ENCODE results near the gene IDE.

Gene IDE

DNA sequence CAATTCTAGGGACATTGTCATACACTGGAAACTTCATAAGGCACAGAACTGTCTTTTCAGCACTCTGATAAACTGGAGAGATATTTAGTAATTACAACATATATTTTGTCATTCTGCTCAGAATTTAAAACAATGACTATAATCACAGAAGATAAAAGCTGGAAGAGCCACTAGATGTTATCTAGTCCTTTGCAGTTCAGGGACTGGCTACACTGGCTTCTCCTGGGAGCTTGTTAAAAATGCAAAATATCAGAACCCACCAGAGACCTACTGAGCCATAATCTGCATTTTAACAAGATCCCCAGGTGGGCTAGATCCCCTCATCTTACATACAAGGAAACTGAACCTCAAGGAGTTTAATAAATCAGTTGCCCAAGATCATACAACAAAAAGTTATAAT, 32.3 kb downstream of the IDE start:
- no peak overlapping the region for H3K9ac ChIP-seq (ENCODE audit: low read depth, low read length, poor library complexity, severe bottlenecking)
- H3K4me1 ChIP-seq (ENCODE audit: insufficient read depth, low read length, poor library complexity, severe bottlenecking), result peaks cover 6% of the 10 kb centered on the region
- H3K27me3 ChIP-seq (ENCODE audit: insufficient read depth, low read length, poor library complexity, severe bottlenecking), result no peaks in the 10 kb centered on the region
- peaks cover 9% of the 10 kb centered on the region for H4K20me1 ChIP-seq (ENCODE audit: insufficient read depth, low read length, poor library complexity, severe bottlenecking)
- H3K9me3 ChIP-seq (ENCODE audit: insufficient read depth, low read depth, low read length), result no peaks in the 10 kb centered on the region
- H3K36me3 ChIP-seq (ENCODE audit: insufficient read depth, low read length), result 0 out of 2 replicates have a peak, but pooled peaks cover 5% of the 10 kb centered on the region
- no peak overlapping the region for H2AFZ ChIP-seq (ENCODE audit: low read length)
- TF ChIP-seq CTCF (conservative IDR thresholded peaks at IDR 0.05; ENCODE audit: low read length) (no peak), EZH2phosphoT487 (IDR thresholded peaks at IDR 0.05; ENCODE audit: borderline replicate concordance) (no peak)
- peaks cover 2% of the 10 kb centered on the region; the same call in 1 of the 2 replicates for H3F3A ChIP-seq (ENCODE audit: low read depth)
- H3K79me2 ChIP-seq (ENCODE audit: insufficient read depth, low read length), result peaks cover 17% of the 10 kb centered on the region
- H3K9me2 ChIP-seq (replicated peaks; ENCODE audit: low read depth, low read length), result no peaks in the 10 kb centered on the region
- H3K4me2 ChIP-seq (ENCODE audit: low read depth, low read length, poor library complexity, severe bottlenecking), result no peak overlapping the region
- no peak overlapping the region for H3K4me3 ChIP-seq (ENCODE audit: low read length, poor library complexity, severe bottlenecking)

DNA sequence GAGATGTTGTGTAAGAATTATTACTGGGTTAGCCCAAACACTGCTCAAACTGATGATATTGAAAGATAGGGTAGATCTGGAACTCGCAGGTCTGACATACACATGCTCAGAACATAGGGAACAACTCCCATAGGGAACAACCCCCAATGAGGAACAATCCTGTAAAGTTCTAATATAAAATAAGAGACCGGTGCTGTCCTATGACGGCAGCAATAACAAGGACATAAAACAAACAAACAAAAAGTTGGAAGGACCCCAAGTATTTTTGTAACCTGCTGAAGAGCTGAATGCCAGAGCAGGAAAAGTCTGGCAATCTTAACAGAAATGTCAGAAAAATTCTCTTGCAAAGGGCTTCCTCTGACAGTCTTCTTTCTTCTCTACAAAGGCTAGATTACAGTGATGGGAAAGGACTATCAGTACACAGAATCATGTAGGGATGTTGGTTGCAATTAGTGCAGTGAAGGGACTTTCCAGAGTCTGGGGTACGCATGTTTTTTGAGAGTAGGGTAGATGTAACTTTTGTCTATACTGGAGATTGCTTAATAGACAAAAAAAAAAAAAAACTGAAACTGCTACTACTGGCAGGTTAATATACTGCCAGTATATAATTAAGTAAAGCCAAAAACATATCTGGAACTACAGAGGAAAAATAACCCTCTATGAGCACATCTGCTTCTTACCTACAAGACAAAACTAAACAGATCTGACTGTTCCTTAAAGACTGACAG, 35.5 kb downstream of the IDE start:
- Histone ChIP-seq H3K9ac (ENCODE audit: low read depth, low read length, poor library complexity, severe bottlenecking) (no peak overlapping the region), H4K20me1 (ENCODE audit: insufficient read depth, low read length, poor library complexity, severe bottlenecking) (no peaks in the 10 kb centered on the region), H3K9me2 (replicated peaks; ENCODE audit: low read depth, low read length) (no peaks in the 10 kb centered on the region), H3K4me1 (ENCODE audit: insufficient read depth, low read length, poor library complexity, severe bottlenecking) (no peaks in the 10 kb centered on the region), H3K4me2 (ENCODE audit: low read depth, low read length, poor library complexity, severe bottlenecking) (no peak overlapping the region), H2AFZ (ENCODE audit: low read length) (no peak overlapping the region), H3K27me3 (ENCODE audit: insufficient read depth, low read length, poor library complexity, severe bottlenecking) (no peaks in the 10 kb centered on the region), H3K79me2 (ENCODE audit: insufficient read depth, low read length) (peaks cover 12% of the 10 kb centered on the region), H3K36me3 (ENCODE audit: insufficient read depth, low read length) (peaks cover 21% of the 10 kb centered on the region), H3F3A (ENCODE audit: low read depth) (no peaks in the 10 kb centered on the region), H3K4me3 (ENCODE audit: low read length, poor library complexity, severe bottlenecking) (no peak overlapping the region), H3K9me3 (ENCODE audit: insufficient read depth, low read depth, low read length) (no peaks in the 10 kb centered on the region)
- TF ChIP-seq EZH2phosphoT487 (IDR thresholded peaks at IDR 0.05; ENCODE audit: borderline replicate concordance), result no peak
- no peak for TF ChIP-seq CTCF (conservative IDR thresholded peaks at IDR 0.05; ENCODE audit: low read length)

GRCh38 chr10:92530891-92531535, 42.9 kb downstream of the IDE start:
- no peaks in the 10 kb centered on the region for H3K79me2 ChIP-seq (ENCODE audit: insufficient read depth, low read length)
- no peak overlapping the region for H2AFZ ChIP-seq (ENCODE audit: low read length)
- no peaks in the 10 kb centered on the region for H3K9me2 ChIP-seq (replicated peaks; ENCODE audit: low read depth, low read length)

More at GRCh38 chr10:92530891-92531535, 42.9 kb downstream of the IDE start:
- H3K4me1 ChIP-seq (ENCODE audit: insufficient read depth, low read length, poor library complexity, severe bottlenecking), result no peaks in the 10 kb centered on the region
- no peaks in the 10 kb centered on the region for H3F3A ChIP-seq (ENCODE audit: low read depth)
- H3K4me3 ChIP-seq (ENCODE audit: low read length, poor library complexity, severe bottlenecking), result no peak overlapping the region
- H3K9me3 ChIP-seq (ENCODE audit: insufficient read depth, low read depth, low read length), result no peaks in the 10 kb centered on the region
- no peak overlapping the region for H3K9ac ChIP-seq (ENCODE audit: low read depth, low read length, poor library complexity, severe bottlenecking)
- H3K27me3 ChIP-seq (ENCODE audit: insufficient read depth, low read length, poor library complexity, severe bottlenecking), result no peaks in the 10 kb centered on the region
- no peak overlapping the region for H3K4me2 ChIP-seq (ENCODE audit: low read depth, low read length, poor library complexity, severe bottlenecking)
- peaks cover 38% of the 10 kb centered on the region for H3K36me3 ChIP-seq (ENCODE audit: insufficient read depth, low read length)
- no peaks in the 10 kb centered on the region for H4K20me1 ChIP-seq (ENCODE audit: insufficient read depth, low read length, poor library complexity, severe bottlenecking)
- TF ChIP-seq EZH2phosphoT487 (IDR thresholded peaks at IDR 0.05; ENCODE audit: borderline replicate concordance) (no peak), CTCF (conservative IDR thresholded peaks at IDR 0.05; ENCODE audit: low read length) (no peak)
